Hepatocyte (in vitro differentiated cells): Measurements from ENCODE around the gene HOXD4.

ENCODE experiments used
- EZH2 ChIP-seq: fragments of 200-600 bp; sonication (generic); IDR thresholded peaks from 2 replicates; pipeline ENCODE4 v1.6.1; 2016; ENCODE audit warnings: antibody characterized with exemption, mild to moderate bottlenecking, borderline replicate concordance
- EZH2phosphoT487 ChIP-seq: fragments of 200-600 bp; sonication (generic); IDR thresholded peaks from one replicate; pipeline ENCODE4 v1.6.1; 2018; ENCODE audit warnings: antibody characterized with exemption, mild to moderate bottlenecking, low read depth, moderate library complexity; ENCODE audit not compliant: unreplicated experiment, severe bottlenecking
- TF ChIP-seq, protein P1 (sequence below): fragments of 200-600 bp; sonication (generic); IDR thresholded peaks from 2 replicates; pipeline ENCODE4 v1.5.1; 2016; ENCODE audit warnings: antibody characterized with exemption, mild to moderate bottlenecking; ENCODE audit not compliant: poor library complexity

- TF ChIP-seq, protein P1, sequence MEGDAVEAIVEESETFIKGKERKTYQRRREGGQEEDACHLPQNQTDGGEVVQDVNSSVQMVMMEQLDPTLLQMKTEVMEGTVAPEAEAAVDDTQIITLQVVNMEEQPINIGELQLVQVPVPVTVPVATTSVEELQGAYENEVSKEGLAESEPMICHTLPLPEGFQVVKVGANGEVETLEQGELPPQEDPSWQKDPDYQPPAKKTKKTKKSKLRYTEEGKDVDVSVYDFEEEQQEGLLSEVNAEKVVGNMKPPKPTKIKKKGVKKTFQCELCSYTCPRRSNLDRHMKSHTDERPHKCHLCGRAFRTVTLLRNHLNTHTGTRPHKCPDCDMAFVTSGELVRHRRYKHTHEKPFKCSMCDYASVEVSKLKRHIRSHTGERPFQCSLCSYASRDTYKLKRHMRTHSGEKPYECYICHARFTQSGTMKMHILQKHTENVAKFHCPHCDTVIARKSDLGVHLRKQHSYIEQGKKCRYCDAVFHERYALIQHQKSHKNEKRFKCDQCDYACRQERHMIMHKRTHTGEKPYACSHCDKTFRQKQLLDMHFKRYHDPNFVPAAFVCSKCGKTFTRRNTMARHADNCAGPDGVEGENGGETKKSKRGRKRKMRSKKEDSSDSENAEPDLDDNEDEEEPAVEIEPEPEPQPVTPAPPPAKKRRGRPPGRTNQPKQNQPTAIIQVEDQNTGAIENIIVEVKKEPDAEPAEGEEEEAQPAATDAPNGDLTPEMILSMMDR, result no peak
- peak; percentile 24 for TF ChIP-seq EZH2
- TF ChIP-seq EZH2phosphoT487, result no peak
Measured at GRCh38 chr2:176102309-176102866, 49.0 kb upstream of the HOXD4 start.
